Activated CD4-positive, CD25-positive, alpha-beta regulatory T cell treated with anti-CD3 and anti-CD28 coated beads, Interleukin-2, amount 50 U/mL, for 16 hours (primary cell): ENCODE results near the gene DPEP1.
"Not testable (repeated sequence)": the region's sequence is repeated elsewhere in the genome, so short reads cannot be mapped to it uniquely, and the experiment has no call there.

Experiments
- DNase-seq: peaks from one replicate; pipeline ENCODE4 v3.0.0-alpha.2; 2020; ENCODE audit warnings: low read depth, low spot score

The DPEP1 gene

GRCh38 chr16:89577055-89577759, 36.2 kb upstream of the DPEP1 start:
- DNase-seq, result no peak

GRCh38 chr16:89579351-89579750, 34.1 kb upstream of the DPEP1 start:
- DNase-seq, result no peak

GRCh38 chr16:89581045-89581695, 32.3 kb upstream of the DPEP1 start:
- DNase-seq, result no peak

DNA sequence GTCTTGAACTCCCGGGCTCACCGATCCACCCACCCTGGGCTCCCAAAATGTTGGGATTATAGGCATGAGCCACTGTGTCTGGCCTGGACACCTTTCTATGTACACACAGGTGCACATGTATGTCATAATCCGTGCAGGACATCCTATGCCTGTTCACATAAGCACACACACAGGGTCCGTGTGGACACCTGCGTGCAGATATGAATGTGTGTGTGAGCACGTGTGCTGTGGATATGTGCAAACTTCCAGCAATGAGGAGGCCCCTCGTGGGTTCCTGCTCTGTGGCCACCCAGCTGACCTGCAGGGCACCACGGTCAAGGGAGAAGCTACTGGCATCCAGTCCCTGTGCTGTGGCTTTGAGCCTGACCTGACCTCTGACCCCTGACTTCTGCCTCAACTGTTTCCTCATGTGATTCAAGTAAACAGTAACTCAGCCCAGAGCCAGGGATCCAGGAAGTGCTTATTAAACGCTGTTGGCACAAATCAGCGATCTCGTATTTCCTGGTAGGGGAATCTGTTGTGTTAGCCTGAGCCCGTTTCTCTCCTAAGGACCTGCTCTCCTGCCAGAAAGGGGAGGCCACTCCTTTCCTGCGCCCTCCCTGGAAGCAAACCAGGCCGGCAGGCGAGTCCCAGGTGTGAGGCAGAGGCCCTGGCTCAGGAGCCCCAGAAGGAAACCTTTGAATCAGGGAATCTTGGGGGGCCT, 31.4 kb upstream of the DPEP1 start:
- no peak for DNase-seq

DNA sequence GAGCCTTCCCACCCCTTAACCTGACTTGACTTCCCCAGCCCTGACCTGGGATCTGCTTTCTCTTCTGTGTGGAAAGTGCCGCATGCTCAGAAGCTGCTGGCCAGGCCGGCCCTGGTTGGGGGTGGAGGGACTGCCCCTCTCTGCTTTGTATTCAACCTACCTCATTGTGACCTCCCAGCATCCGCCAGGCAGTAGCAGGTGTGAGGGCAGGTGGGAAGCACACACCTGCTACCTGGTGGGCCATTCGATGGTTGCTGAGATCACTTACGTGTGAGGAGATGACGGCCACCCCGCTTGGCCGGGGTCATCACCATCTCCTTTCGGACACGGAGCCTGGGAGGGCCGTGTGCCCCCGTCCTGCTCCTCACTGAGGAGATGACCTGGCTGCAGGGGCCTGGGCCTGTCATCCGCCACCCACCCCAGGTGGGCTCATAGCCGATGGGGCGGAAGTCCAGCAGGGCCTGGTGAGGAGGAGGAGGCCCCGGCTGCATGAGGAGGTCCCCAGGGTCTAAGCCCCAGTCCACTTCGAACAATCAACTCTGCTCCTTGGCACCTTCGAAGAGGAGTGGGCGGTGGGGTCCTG, 30.7 kb upstream of the DPEP1 start:
- DNase-seq, result no peak

- no peak for DNase-seq
Observed at GRCh38 chr16:89583197-89583894, 30.1 kb upstream of the DPEP1 start.

DNA sequence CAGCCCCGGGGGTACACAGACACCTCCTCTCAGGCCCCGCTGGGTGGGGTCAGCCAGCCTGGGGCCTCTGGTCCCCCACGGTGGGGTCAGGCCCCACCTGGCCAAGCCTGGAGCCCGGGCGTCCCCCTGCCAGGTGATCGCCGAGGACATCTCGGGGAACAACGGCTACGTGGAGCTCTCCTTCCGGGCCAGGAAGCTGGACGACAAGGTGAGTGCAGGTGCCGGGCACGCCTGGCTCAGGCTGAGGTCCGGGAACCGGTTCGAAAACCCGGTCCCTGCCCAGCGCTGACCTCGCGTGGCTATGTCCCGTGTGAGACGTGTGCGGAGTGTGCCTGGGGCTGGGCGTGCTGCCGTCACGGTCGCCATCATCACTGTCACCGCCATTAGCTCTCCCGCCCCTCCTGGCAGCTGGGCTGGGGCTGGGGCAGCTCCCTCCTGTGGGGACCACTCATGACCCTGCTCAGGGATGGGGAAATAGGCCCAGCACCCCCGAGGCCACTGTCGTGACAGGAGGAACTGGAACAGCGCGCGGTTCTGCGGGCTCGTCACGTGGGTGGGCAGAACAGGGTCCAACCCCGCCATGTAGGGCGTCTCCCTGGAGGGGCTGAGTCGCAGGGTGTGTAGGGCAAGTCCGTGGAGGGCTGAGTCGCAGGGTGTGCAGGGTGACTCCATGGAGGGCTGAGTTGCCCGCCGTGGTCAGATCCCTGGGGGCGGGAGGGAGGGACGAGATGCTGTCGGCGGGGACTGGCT, 29.4 kb upstream of the DPEP1 start:
- no peak for DNase-seq

DNA sequence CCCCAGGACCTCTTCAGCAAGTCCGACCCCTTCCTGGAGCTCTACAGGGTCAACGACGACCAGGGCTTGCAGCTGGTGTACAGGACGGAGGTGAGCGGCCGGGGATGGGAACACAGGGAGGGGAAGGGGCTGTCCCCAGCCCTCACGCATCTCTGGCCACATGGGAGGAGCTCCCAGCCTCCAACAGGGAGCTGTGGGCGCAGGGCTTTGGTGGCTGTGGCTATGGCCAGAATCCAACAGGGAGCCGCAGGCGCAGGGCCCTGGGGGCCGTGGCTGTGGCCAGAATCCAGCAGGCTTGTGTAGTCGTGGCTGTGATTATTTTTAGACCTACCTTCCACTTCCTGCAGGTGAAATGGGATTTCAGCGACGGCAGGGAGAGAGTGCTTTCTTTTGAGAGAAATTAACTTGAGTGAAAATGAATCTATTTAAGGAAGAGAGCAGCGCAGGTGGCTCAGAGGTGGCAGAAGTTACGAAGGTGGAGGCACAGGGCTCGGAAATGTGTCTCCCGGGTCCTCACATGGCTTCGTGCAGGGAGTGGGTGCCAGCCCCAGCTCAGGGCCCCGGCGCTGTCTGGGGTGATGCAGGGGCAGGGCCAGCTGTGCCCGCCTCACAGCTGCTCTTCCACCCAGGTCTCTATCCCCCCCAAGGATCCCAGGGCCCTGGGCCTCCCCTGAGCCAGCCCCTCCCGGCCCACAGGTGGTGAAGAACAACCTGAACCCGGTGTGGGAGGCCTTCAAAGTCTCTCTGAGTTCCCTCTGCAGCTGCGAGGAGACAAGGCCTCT, 28.5 kb upstream of the DPEP1 start:
- DNase-seq, result no peak

DNA sequence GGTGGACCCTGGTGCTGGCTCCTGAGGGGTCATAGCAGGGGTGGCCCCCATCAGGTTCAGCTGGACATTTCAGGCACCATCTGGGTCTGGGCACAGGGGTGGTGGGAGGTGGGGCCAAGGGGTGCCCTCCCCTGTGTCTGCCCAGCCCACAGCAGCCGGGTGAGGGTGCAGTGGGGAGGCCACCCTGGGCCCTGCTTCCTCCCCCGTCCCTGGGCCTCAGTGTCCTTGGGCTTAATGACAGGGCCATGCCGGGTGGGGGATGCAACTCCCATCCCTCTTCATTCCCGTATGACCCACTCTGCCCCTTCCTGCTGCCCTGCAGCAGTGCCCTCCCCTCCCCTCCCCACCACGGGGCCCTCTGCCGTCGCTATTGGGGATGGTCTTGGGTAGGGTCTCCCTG, 27.2 kb upstream of the DPEP1 start:
- DNase-seq, result no peak

DNA sequence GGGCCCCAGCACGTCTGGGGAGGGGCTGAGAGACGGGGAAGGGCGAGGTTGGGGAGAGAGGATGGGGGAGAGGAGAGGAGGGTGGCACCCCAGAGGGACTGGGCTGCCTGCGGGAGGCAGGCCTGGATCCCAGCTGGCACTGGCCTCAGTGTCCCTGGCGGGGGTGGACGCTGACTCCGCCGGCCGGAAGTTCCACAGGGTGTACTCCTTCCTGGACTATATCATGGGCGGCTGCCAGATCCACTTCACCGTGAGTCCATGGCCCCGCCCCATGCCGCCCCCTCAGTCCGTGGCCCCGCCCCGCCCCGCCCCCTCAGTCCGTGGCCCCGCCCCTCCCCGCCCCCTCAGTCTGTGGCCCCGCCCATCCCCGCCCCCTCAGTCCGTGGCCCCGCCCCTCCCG, 26.6 kb upstream of the DPEP1 start:
- no peak for DNase-seq

DNA sequence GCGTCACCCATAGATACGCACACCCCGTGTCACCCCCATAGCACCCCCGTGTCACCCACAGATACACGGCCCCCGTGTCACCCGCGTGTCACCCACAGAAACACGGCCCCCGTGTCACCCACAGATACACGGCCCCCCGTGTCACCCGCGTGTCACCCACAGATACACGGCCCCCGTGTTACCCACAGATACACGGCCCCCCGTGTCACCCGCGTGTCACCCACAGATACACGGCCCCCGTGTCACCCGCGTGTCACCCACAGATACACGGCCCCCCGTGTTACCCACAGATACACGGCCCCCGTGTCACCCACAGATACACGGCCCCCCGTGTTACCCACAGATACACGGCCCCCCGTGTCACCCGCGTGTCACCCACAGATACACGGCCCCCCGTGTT, 25.8 kb upstream of the DPEP1 start:
- not testable (repeated sequence) for DNase-seq

DNA sequence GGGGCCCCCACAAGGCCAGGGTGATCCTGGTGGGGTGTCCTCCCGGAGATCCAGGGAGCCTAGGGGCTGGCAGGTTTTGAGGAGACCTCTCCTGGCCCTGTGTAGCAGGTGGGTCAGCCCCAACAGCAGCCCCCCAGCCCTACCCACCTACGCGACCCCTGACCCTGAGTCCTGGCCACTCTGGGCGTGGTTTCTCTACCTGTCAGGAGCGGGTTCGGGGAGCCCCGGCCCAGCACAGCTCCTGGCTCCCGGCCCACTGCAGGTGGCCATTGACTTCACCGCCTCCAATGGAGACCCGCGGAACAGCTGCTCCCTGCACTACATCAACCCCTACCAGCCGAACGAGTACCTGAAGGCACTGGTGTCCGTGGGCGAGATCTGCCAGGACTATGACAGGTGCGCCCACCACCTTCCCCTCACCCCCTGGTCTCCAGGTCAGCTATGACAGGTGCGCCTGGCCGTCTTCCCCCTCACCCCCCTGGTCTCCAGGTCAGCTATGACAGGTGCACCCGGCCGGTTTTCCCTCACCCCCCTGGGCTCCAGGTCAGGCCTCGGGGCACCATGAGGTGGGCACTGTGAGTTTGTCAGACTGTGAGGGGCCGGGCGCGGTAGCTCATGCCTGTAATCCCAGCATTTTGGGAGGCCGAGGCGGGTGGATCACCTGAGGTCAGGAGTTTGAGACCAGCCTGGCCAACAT, 24.9 kb upstream of the DPEP1 start:
- DNase-seq, result no peak

DNA sequence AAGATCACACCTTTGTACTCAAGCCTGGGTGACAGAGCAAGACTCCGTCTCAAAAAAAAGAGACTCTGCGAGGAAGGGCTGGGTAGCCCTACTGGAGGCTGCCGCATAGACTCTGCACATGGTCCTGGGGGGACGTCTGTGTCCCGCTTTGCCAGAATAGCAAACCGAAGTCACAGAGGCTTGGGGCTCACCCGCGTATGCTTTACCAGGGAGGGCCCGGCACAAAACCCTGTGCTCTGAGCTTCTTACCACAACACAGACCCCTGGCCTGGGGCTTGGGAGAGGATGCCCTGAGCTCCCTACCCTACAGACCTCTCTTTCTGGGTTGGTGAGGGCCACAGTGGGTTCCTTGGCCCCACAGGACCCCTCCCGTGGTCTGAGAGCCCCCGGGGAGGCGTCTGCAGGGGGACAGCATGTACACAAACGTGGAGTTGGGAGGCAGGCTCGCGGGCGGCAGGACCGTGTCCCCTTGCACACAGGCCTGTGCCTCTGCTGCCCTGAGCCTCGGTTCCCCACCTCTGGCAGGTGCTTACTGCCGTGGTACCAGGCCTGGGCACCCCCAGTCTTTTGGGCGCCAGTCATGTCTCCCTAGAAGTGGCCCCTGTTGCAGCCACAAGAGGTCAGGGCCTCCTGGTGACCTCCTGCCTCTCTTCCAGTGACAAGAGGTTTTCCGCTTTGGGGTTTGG, 24.1 kb upstream of the DPEP1 start:
- no peak for DNase-seq

DNA sequence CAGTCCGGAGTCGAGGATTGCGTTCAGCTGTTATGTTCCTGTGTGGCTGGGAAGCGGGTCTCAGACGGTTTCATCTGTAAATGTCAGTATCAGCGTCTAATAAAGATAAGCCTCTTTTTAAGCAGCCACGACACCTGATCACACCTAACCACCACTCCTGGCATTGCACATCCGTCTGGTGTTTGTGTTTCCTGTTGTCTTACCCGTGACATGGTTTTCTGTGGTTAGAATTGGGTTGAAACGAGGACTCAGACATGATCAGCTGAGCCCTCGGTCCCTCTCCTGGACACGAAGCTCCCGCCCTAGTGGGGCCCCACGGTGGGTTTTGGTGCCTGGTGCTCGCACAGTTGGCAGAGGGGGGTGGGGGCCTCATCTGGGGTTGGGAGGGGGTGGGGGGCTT, 19.6 kb upstream of the DPEP1 start:
- no peak for DNase-seq

DNA sequence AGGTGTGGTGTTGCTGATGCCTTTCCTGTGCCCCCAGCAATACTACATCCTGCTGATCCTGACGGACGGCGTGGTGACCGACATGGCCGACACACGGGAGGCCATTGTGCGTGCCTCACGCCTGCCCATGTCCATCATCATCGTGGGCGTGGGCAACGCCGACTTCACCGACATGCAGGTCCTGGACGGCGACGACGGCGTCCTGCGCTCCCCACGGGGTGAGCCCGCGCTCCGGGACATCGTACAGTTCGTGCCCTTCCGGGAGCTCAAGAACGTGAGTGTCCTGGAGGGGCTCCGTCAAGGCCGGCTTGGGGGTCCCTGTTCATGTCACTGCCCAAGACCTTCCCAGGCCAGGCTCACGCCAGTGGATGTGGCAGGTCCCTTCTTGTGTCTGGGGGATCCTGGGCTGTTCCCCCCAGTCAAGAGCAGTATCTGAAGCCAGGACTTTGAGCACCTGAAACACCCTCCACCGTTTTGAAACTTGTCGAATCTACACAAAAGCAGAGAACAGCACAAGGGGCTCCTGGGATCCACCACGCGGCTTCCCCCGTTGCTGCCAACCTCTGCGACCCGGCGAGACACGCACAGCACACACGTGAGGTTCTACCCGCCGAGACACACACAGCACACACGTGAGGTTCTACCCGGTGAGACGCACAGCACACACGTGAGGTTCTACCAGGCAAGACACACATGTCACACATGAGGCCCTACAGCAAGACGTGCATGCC, 17.9 kb upstream of the DPEP1 start:
- DNase-seq, result no peak

- DNase-seq, result no peak
Observed at GRCh38 chr16:89596061-89596689, 17.3 kb upstream of the DPEP1 start.

DNA sequence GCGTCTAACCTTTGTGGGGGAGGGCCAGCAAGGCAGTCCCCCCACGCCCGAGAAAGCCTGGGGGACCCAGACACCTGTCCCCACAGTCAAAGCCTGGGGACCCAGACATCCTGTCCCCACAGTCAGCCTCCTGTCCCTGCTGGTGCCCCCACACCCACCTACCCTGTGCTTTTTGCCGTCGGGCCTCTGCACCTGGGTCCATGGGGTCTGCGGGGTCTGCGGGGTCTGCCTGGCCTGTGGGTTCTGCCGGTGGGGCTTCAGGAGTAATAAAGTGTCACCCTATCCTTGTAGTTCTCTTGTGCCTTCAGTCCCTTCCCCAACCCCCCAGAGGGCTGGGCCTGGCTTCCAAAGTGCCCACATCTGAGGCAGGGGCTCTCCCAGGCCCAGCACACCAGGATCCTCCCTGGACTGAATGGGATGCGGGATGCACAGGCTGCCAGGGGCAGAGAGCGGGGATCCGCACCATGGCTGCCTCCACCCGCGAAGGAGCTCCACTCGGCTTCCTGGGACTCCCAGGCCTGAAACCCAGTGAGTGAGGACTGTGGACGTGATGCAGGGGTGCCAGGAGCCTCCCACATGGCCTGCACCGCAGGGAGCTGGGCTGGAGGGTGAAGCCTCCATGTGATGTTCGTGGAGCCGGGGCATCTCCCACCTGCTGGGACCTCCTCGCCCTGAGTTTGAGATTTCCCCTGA, 16.3 kb upstream of the DPEP1 start:
- DNase-seq, result no peak
